GM21367 (cell line): ENCODE measurements around the gene SYCE3.
A peak's percentile ranks its signal among the peaks of the same experiment; 100 is the strongest.

Experiments used
- ATAC-seq: cut with Tn5 transposase; IDR thresholded peaks from one replicate; pipeline ENCODE4 v1.9.1; 2021; ENCODE audit not compliant: unreplicated experiment

Gene SYCE3

DNA sequence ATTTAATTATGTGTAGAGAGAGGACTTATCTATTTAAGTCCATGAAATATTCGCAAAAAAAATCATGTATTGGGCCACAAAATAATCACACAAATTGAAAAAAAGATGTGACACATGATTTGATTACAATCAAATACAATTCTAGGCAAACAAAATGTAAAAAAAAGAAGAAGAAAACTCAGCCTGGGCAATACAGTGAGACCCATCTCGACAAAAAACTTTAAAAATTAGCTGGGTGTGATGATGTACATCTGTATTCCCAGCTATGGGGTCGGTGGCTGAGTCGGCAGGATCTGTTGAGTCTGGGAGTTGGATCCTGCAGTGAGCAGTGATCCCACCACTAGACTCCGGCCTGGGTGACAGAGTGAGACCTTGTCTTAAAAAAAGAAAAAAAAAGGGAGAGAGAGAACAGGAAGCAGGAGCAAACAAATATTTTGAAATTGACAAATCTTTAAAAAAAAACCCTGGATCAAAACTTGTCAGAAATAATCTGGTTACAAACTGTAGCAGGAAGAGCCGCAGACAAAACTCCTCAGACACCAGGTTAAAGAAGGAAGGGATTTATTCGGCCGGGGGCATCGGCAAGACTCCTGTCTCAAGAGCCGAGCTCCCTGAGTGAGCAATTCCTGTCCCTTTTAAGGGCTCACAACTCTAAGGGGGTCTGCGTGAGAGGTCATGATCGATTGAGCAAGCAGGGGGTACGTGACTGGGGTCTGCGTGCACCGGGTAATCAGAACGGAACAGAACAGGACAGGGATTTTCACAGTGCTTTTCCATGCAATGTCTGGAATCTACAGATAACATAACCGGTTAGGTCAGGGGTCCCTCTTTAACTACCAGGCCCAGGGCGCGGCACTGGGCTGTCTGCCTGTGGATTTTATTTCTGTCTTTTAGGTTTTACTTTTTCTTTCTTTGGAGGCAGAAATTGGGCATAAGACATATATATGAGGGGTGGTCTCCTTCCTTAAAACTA is 29.6 kb downstream of the SYCE3 start:
- ATAC-seq, result no peak

GRCh38 chr22:50531962-50532674 is 30.6 kb downstream of the SYCE3 start:
- ATAC-seq, result no peak

DNA sequence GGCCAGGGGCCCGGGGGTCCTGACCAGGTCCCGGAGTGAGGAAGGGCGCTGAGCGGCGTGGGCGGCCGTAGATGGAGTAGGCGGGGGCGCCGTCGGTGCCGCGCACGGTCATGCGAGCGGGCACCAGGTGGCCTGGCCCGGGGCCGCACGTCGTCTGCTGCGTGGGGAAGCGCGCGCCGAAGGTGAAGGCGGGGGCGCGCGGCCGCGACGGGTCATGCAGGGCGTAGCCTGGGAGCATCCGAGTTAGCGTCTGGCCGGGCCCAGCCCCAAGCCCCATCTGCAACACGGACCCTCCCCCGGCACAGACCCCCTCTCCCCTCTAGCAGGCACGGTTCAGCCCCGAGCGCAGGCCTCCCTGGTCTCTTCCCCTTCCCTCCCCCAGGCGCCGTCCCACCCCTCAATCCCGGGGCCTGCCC is 31.2 kb downstream of the SYCE3 start:
- ATAC-seq, result no peak

GRCh38 chr22:50530877-50531545 is 31.7 kb downstream of the SYCE3 start:
- no peak for ATAC-seq

DNA sequence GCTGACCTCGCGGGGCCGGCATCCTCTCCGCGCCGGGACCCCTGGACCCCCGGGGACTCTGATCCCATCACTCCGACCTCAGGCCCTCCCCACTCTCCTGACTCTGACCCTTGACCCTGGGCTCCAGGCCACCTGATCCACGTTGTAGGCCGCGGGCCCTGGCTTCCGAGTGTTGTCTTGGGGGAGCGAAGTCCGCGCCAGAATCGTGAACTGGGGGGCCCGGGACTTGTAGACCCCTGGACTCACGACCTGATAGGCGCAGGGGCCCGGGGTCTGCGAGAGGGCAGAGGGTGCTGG is 32.2 kb downstream of the SYCE3 start:
- no peak for ATAC-seq

- no peak for ATAC-seq
Observed at GRCh38 chr22:50529897-50530579, 32.7 kb downstream of the SYCE3 start, which contains the start of gene TYMP. TSS of gene TYMP (minus strand) at chr22:50530012. CDS start at chr22:50529709, 303 bp downstream.

GRCh38 chr22:50529416-50529896 is 33.3 kb downstream of the SYCE3 start:
- ATAC-seq, result no peak

- no peak for ATAC-seq
Observed at GRCh38 chr22:50528682-50529415, 33.9 kb downstream of the SYCE3 start.

DNA sequence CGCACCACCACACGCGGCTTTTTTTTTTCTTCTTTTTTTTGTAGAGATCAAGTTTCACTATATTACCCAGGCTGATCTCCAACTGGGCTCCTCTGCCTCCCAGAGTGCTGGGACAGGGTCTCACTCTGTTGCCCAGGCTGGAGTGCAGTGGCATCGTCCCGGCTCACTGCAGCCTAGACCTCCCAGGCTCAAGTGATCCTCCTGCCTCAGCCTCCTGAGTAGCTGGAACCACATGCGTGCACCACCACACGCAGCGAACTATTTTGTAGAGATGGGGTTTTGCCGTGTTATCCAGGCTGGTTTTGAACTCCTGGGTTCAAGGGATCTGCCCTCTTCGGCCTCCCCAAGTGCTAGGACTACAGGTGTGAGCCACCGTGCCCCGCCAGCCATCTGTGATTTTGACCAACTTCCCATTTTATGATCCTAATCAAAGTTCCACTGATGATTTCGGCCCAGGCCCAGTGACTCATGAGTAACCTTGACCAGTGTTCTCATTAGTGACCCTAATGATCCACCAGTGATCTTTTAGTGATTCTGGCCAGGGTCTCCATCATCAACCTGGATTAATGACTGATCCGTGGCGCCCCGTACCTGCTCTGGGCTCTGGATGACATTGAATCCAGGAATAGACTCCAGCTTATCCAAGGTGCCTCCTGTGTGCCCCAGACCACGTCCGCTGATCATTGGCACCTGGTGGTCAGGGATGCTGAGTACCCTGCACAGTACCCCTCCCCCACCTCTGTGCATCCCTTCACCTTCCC is 34.6 kb downstream of the SYCE3 start:
- no peak for ATAC-seq

DNA sequence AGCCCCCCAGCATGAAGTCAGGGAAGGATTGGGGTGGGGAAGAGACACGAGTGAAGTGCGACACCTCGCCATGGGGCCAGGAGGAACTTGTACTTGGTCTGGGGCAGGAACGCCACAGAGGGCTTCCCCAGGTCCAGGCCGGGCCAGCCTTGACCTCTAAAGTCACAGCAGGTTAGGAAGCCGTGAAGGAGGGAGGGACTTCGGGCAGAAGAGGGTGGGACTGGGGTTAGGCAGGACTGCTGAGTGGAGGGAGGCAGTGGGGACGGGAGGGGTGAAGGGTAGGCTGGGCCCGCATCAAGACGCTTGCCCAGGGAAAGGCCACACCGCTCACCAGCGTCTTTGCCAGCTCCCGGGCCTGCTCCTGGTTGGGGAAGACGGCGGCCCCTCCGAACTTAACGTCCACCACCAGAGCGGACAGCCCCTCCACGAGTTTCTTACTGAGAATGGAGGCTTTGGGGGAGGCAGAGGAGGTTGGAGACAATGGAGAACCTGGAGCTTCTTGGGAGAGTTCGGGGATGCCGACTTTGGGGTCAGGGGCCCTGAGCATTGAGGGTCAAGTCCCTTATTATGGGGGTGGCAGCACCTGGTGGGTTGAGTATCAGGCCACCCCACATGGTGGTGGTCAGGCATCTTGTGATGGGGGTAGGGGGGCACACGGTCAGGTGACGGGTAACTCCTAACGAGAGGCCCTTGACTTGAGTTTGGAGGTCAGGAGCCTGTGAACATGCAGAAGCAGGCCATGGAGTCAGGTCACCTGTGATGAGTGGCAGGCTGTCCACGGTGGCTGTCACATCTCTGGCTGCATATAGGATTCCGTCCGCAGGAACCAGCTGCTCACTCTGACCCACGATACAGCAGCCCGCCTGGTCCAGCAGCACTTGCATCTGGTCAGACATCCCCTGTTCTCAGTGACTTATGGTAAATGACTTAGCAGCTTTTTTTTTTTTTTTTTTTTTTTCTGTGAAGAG is 35.6 kb downstream of the SYCE3 start:
- no peak for ATAC-seq

DNA sequence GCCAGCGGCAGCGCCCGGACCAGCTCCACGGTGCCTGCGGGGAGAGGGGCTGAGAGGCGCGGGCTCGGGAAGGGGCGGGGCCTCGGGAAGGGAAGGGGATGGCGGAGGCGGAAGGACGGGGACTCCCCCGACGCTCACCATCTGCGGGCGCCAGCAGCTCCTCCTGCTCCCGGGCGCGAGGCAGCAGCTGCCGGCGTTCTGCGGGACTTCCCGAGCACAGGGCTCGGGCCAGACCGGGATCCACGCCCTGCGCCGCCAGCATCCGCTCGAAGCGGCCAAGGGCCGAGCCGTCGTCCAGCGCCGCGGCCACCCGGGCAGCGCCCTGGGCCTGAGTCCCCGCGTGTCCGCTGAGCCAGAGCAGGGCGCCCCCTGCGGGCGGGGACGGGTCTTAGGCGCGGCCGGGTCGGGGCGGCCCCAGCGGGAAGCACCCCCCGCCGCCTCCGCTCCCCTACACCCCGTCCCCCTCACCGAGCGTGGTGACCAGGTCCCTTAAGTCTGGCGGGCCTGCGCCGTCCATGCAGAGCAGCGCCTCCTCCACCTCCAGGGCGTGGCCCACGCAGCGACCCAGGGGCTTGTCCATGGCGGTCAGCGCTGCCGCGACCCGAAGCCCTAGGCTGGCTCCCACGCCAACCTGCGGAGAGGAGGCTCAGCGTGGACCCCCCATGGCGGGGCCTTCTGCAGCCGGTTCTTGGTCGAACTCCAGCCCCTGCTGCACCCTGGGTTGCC is 36.4 kb downstream of the SYCE3 start:
- ATAC-seq, result peak; percentile 20

GRCh38 chr22:50525858-50526107 is 36.9 kb downstream of the SYCE3 start:
- ATAC-seq, result peak; percentile 7

DNA sequence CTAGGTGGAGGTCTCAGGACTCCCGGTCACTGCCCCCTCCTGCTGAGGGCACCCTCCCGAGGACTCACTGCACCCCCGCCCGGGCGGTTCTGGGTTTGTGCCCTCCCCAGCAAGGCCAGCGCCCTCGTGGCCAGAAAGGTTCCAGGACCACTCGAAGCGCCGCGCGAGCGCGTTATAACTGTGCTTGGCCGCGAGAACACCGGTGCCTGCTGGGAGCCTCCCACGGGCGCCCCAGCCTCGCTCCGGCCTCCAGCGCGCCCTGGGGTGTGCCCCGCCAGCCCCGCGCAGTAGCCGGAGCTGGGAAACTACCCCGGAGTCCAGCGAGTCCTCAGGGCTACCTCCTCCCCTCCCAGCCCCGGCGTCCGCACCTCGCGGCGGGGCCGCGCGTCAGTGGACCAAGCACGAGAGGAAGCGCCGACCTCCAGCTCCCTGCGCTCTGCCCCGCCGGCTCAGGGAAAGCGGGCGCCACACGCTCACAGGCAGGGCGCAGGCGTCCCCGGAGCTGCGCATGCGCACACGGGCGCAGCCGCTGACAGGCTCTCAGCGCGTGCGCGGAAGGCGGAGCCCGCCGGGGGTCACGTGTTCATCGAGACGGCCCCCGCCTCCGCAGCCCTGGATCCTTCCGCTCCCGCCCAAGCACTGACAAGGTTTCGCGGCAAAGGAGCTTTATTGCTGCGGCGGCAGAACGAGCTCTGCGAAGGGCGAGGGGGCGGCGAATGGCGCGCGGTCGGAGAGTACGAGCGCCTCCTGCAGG is 37.4 kb downstream of the SYCE3 start, which contains the start of gene SCO2:
SCO2 (minus strand) TSS at position 495 of the 754 bp plus-strand sequence. CDS start 1,187 bp downstream, outside the sequence.
- ATAC-seq, result peak; percentile 19

- no peak for ATAC-seq
Observed at GRCh38 chr22:50524676-50525103, 38.0 kb downstream of the SYCE3 start.

- no peak for ATAC-seq
Observed at GRCh38 chr22:50523806-50524675, 38.7 kb downstream of the SYCE3 start.

GRCh38 chr22:50523458-50523805 is 39.3 kb downstream of the SYCE3 start:
- ATAC-seq, result no peak
